22Rv1 (cell line): ENCODE data around the gene FANCC.

Experiments
- CTCF ChIP-seq: fragments of 450-650 bp; IDR thresholded peaks from 2 replicates; pipeline ENCODE4 v1.5.1; 2017; ENCODE audit warnings: mild to moderate bottlenecking
- ZFX ChIP-seq: fragments of 450-650 bp; IDR thresholded peaks from 2 replicates; pipeline ENCODE4 v1.6.1; 2017; ENCODE audit warnings: antibody characterized with exemption, borderline replicate concordance

GRCh38 chr9:95076696-95077052 is 240.8 kb downstream of the FANCC start:
- TF ChIP-seq CTCF (no peak), ZFX (no peak)
